K562 (cell line): Measurements from ENCODE around the gene IGSF21. TPM values are rescaled to one million over a fixed set of nuclear protein-coding genes. Genes with fewer than 3 reads are reported as not detected.

ENCODE experiments used
- ATAC-seq: fragments of 200-7000 bp; cut with Tn5 transposase; 3 replicates; pipeline ENCODE4 v1.9.1; 2020; ENCODE audit warnings: moderate library complexity
- BruUV-seq: library from RNA; stranded (reverse); fragments of 400-500 nt; replicated peaks from 2 replicates; lab custom pipeline; 2021; lab: Mats Ljungman, UMichigan
- CTCF ChIA-PET: fragments of 300-600 bp; formaldehyde crosslinking; extraction: SDS; loops from one replicate; lab custom pipeline; 2021; ENCODE audit warnings: low intra/inter-chr PET ratio; lab: Yijun Ruan, JAX
- POLR2A ChIA-PET: fragments of 300-600, 350-650 bp; sonication (Branson Sonifier 250); formaldehyde crosslinking; extraction: SDS; loops from one replicate; lab custom pipeline; 2021; ENCODE audit warnings: antibody characterized with exemption, inconsistent platforms; lab: Yijun Ruan, JAX
- DNase-seq, 4 experiments: peaks; one replicate each; pipeline versions ENCODE4 v3.0.0 to v3.0.0-alpha.2; 2011 to 2018; ENCODE audit warnings: low spot score in 3 of 4, mixed read lengths in 3 of 4; ENCODE audit errors: extremely low read depth in 1 of 4
- FAIRE-seq: peaks from 2 replicates; lab custom pipeline; 2011; peaks lifted over from hg19 to GRCh38; lab: Jason Lieb, UNC
- H2AFZ ChIP-seq: 2 replicates; pipeline ENCODE4 v1.6.0; 2011; ENCODE audit warnings: low read depth, low read length, control low read depth, inconsistent platforms
- H3K27ac ChIP-seq: fragments of 200-600 bp; 3 replicates; pipeline ENCODE4 v1.8.0; 2011; ENCODE audit warnings: low read depth, mild to moderate bottlenecking, control low read depth, inconsistent platforms, low read length, moderate library complexity, mixed read lengths; ENCODE audit errors: extremely low read depth
- H3K27me3 ChIP-seq, 2 experiments: fragments of 300-600 bp in 1 of 2; 2 replicates in 1 of 2; 3 replicates in 1 of 2; pipeline versions ENCODE4 v1.6.0 to v1.8.0; 2011; ENCODE audit warnings: inconsistent platforms in 2 of 2, low read length in 2 of 2, mild to moderate bottlenecking in 1 of 2, mixed read lengths in 1 of 2, moderate library complexity in 1 of 2; ENCODE audit not compliant: control insufficient read depth in 2 of 2, insufficient read depth in 2 of 2
- H3K36me3 ChIP-seq: fragments of 300-600 bp; 3 replicates; pipeline ENCODE4 v1.8.0; 2011; ENCODE audit warnings: mild to moderate bottlenecking, low read length, inconsistent platforms; ENCODE audit not compliant: control insufficient read depth, insufficient read depth
- H3K4me1 ChIP-seq, 2 experiments: fragments of 200-600 bp in 1 of 2; replicated peaks in 1 of 2; 2 replicates in 1 of 2; 3 replicates in 1 of 2; pipeline versions ENCODE4 v1.5.1 to v1.8.0; 2011; ENCODE audit warnings: inconsistent platforms in 2 of 2, low read length in 2 of 2, mild to moderate bottlenecking in 1 of 2, mixed read lengths in 1 of 2, moderate library complexity in 1 of 2; ENCODE audit not compliant: control insufficient read depth in 2 of 2, insufficient read depth in 2 of 2
- H3K4me2 ChIP-seq: 2 replicates; pipeline ENCODE4 v1.6.1; 2011; ENCODE audit warnings: low read length, control low read depth, inconsistent platforms, mixed read lengths; ENCODE audit not compliant: insufficient read depth
- H3K4me3 ChIP-seq: fragments of 200-600 bp; sonication (generic), shearing (Covaris generic); 2 replicates; pipeline ENCODE4 v1.5.1; 2016; ENCODE audit warnings: control low read depth, inconsistent platforms
- H3K79me2 ChIP-seq: fragments of 200-600 bp; 3 replicates; pipeline ENCODE4 v1.8.0; 2011; ENCODE audit warnings: low read length, inconsistent platforms; ENCODE audit not compliant: control insufficient read depth, insufficient read depth
- H3K9ac ChIP-seq, 2 experiments: 2 replicates each; pipeline versions ENCODE4 v1.6.0 to v1.6.1; 2011; ENCODE audit warnings: low read depth in 2 of 2, low read length in 2 of 2, control low read depth in 1 of 2, inconsistent platforms in 1 of 2, mild to moderate bottlenecking in 1 of 2, mixed read lengths in 1 of 2; ENCODE audit not compliant: insufficient read depth in 1 of 2
- H3K9me1 ChIP-seq: one replicate; pipeline ENCODE4 v1.6.0; 2011; ENCODE audit warnings: inconsistent platforms, mild to moderate bottlenecking, low read length, moderate library complexity; ENCODE audit not compliant: control insufficient read depth, insufficient read depth
- H3K9me3 ChIP-seq: replicated peaks from 2 replicates; pipeline ENCODE4 v1.5.1; 2011; ENCODE audit warnings: low read depth, low read length, inconsistent platforms; ENCODE audit not compliant: control insufficient read depth, insufficient read depth
- H4K20me1 ChIP-seq: replicated peaks from 2 replicates; pipeline ENCODE4 v1.6.1; 2011; ENCODE audit warnings: low read length, inconsistent platforms, mixed read lengths; ENCODE audit not compliant: control insufficient read depth, insufficient read depth
- HCFC1 ChIP-seq: IDR thresholded peaks from 2 replicates; pipeline ENCODE4 v1.6.1; 2012; ENCODE audit warnings: low read depth, low read length, improper control_type of control experiment
- HDGF ChIP-seq: fragments of 450-650 bp; IDR thresholded peaks from 2 replicates; pipeline ENCODE4 v1.6.1; 2016
- KLF16 ChIP-seq: IDR thresholded peaks from 2 replicates; pipeline ENCODE4 v1.6.1; 2016; ENCODE audit warnings: antibody characterized with exemption
- NBN ChIP-seq: fragments of 450-650 bp; IDR thresholded peaks from 2 replicates; pipeline ENCODE4 v1.6.1; 2016; ENCODE audit warnings: low read depth, mild to moderate bottlenecking
- NCOR1 ChIP-seq: fragments of 450-650 bp; IDR thresholded peaks from 2 replicates; pipeline ENCODE4 v1.6.1; 2016; ENCODE audit warnings: mild to moderate bottlenecking, moderate library complexity
- SLC30A9 ChIP-seq: fragments of 250-450 bp; sonication (Bioruptor Pico); IDR thresholded peaks from 2 replicates; pipeline ENCODE4 v1.8.0; 2022; ENCODE audit warnings: mild to moderate bottlenecking, moderate library complexity
- ZNF512 ChIP-seq: IDR thresholded peaks from 2 replicates; pipeline ENCODE4 v1.6.1; 2016; ENCODE audit warnings: missing genetic modification characterization, missing compliant biosample characterization
- WGBS: fragments of 100-300 bp; shearing (Covaris generic); methylation state at CpG from one replicate; pipeline ENCODE4 v1.1.6; 2016; ENCODE audit warnings: low coverage, mixed read lengths; ENCODE audit not compliant: insufficient coverage; ENCODE audit errors: missing lambda C conversion rate; 5-methylcytosine and 5-hydroxymethylcytosine counted together
- in situ Hi-C: fragments of 300-500 bp; cut with MboI; formaldehyde crosslinking; loops from 4 replicates; pipeline ENCODE4 v1.15.0; 2018; ENCODE audit warnings: inconsistent platforms, mixed read lengths
- intact Hi-C: fragments of 100-400 bp; cut with micrococcal nuclease; formaldehyde crosslinking; loops from 2 replicates; pipeline ENCODE4 v1.14.2; 2022
- polyA plus RNA-seq, 8 experiments: library from polyadenylated mRNA; depleted of rRNA in 4 of 8; stranded (reverse) in 5 of 8; unstranded in 3 of 8; fragments of >200 nt; fragmentation: Nextera tagmentation in 2 of 8; fragmentation: Illumina TruSeq in 1 of 8; extraction: Ambion mirVana in 2 of 8; extraction: Trizol in 1 of 8; gene quantifications; 2 replicates each; pipeline versions ENCODE4 v1.2.1 to v1.2.3, GENCODE V29; 2011 to 2014; ENCODE audit warnings: inconsistent platforms in 1 of 8, missing spikeins in 1 of 8
- total RNA-seq, 7 experiments: library from RNA; depleted of rRNA in 6 of 7; stranded (reverse); fragments of >200 nt in 6 of 7; fragmentation: Illumina TruSeq in 2 of 7; extraction: Trizol in 2 of 7; gene quantifications; 2 replicates each; pipeline versions ENCODE4 v1.2.1 to v1.2.3, GENCODE V29; 2011 to 2021; ENCODE audit warnings: low replicate concordance in 1 of 7
- TF ChIP-seq, protein P1 (sequence below): fragments of 450-650 bp; IDR thresholded peaks from 2 replicates; pipeline ENCODE4 v1.6.1; 2016; ENCODE audit warnings: mild to moderate bottlenecking, moderate library complexity
- TF ChIP-seq, protein P2 (sequence below): sonication (generic); formaldehyde crosslinking; IDR thresholded peaks from 2 replicates; pipeline ENCODE4 v1.5.0; 2020; ENCODE audit warnings: missing genetic modification reagents

Gene IGSF21
- total and polyA plus RNA-seq, 9 of the 15 experiments (the other 6 are each of a cell fraction or from before 2014, with no cell fraction given) = not detected

DNA sequence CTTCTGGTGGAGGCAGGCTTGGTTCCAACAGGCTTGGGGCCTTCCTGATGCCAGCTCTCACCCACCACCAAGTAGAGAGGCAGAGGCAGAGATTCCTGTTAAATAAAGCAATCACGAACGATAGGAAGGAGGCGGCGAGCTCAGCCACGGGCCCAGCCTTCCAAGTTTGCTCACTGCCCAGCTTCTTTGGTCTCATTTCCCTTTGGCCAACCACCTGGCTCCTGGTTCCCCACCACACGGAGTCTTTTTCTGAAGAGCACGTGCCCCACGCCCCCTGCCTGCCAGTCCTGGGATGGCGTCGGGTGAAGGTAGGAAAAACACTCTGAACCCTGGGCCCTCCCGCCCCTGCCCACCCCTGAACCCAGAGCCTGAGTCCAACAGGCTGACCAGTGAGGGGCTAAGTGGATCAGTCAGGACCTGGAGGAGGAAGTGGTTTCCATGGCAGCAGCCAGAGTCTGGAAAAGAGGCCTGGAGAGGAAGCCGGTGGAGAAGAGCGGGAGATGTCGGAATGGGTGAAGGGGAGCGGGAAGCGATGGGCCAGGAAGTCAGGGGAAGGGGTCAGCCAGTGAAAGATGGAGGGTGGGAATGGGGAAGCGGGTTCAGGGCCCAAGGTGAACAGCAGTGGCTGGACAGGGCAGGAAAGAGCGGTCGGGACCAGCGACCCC is 214.9 kb downstream of the IGSF21 start:
- no peak overlapping the region for H3K9ac ChIP-seq
- 21% methylated on average over 20 of the region's 20 CpGs for WGBS
- H4K20me1 ChIP-seq = no peaks in the 10 kb centered on the region
- H3K9me1 ChIP-seq = no peaks in the 10 kb centered on the region
- H3K9me3 ChIP-seq = no peaks in the 10 kb centered on the region
- H3K4me3 ChIP-seq = no peak overlapping the region
- H3K4me2 ChIP-seq = no peak overlapping the region
- POLR2A ChIA-PET = interaction anchor here (1.0 kb wide), 1 partner anchor 9 kb away, joined by 3 read pairs; no protein-coding TSS in a partner anchor
- peaks cover 0 to 52% of the 10 kb centered on the region in 2 experiments; a peak in 3 of 5 replicates for H3K27me3 ChIP-seq
- intact Hi-C loops (loop anchor here (10.0 kb wide), 1 partner anchor 252 kb away; no protein-coding TSS in a partner anchor), in situ Hi-C loops (no loop called here)
- CTCF ChIA-PET = no interaction called here
- H2AFZ ChIP-seq = no peak overlapping the region
- ATAC-seq = peak; percentile 72
- no peaks in the 10 kb centered on the region for H3K4me1 ChIP-seq
- H3K79me2 ChIP-seq = no peaks in the 10 kb centered on the region
- DNase-seq = peak; percentile 31 to 62 (median 55)
- H3K36me3 ChIP-seq = no peaks in the 10 kb centered on the region
- BruUV-seq = no TSS peak
- no peak overlapping the region for H3K27ac ChIP-seq
- FAIRE-seq = no peak
- TF ChIP-seq NCOR1 = no peak
- no peak for TF ChIP-seq NBN
- TF ChIP-seq HCFC1 = no peak
- TF ChIP-seq HDGF = no peak
- TF ChIP-seq, protein P1, sequence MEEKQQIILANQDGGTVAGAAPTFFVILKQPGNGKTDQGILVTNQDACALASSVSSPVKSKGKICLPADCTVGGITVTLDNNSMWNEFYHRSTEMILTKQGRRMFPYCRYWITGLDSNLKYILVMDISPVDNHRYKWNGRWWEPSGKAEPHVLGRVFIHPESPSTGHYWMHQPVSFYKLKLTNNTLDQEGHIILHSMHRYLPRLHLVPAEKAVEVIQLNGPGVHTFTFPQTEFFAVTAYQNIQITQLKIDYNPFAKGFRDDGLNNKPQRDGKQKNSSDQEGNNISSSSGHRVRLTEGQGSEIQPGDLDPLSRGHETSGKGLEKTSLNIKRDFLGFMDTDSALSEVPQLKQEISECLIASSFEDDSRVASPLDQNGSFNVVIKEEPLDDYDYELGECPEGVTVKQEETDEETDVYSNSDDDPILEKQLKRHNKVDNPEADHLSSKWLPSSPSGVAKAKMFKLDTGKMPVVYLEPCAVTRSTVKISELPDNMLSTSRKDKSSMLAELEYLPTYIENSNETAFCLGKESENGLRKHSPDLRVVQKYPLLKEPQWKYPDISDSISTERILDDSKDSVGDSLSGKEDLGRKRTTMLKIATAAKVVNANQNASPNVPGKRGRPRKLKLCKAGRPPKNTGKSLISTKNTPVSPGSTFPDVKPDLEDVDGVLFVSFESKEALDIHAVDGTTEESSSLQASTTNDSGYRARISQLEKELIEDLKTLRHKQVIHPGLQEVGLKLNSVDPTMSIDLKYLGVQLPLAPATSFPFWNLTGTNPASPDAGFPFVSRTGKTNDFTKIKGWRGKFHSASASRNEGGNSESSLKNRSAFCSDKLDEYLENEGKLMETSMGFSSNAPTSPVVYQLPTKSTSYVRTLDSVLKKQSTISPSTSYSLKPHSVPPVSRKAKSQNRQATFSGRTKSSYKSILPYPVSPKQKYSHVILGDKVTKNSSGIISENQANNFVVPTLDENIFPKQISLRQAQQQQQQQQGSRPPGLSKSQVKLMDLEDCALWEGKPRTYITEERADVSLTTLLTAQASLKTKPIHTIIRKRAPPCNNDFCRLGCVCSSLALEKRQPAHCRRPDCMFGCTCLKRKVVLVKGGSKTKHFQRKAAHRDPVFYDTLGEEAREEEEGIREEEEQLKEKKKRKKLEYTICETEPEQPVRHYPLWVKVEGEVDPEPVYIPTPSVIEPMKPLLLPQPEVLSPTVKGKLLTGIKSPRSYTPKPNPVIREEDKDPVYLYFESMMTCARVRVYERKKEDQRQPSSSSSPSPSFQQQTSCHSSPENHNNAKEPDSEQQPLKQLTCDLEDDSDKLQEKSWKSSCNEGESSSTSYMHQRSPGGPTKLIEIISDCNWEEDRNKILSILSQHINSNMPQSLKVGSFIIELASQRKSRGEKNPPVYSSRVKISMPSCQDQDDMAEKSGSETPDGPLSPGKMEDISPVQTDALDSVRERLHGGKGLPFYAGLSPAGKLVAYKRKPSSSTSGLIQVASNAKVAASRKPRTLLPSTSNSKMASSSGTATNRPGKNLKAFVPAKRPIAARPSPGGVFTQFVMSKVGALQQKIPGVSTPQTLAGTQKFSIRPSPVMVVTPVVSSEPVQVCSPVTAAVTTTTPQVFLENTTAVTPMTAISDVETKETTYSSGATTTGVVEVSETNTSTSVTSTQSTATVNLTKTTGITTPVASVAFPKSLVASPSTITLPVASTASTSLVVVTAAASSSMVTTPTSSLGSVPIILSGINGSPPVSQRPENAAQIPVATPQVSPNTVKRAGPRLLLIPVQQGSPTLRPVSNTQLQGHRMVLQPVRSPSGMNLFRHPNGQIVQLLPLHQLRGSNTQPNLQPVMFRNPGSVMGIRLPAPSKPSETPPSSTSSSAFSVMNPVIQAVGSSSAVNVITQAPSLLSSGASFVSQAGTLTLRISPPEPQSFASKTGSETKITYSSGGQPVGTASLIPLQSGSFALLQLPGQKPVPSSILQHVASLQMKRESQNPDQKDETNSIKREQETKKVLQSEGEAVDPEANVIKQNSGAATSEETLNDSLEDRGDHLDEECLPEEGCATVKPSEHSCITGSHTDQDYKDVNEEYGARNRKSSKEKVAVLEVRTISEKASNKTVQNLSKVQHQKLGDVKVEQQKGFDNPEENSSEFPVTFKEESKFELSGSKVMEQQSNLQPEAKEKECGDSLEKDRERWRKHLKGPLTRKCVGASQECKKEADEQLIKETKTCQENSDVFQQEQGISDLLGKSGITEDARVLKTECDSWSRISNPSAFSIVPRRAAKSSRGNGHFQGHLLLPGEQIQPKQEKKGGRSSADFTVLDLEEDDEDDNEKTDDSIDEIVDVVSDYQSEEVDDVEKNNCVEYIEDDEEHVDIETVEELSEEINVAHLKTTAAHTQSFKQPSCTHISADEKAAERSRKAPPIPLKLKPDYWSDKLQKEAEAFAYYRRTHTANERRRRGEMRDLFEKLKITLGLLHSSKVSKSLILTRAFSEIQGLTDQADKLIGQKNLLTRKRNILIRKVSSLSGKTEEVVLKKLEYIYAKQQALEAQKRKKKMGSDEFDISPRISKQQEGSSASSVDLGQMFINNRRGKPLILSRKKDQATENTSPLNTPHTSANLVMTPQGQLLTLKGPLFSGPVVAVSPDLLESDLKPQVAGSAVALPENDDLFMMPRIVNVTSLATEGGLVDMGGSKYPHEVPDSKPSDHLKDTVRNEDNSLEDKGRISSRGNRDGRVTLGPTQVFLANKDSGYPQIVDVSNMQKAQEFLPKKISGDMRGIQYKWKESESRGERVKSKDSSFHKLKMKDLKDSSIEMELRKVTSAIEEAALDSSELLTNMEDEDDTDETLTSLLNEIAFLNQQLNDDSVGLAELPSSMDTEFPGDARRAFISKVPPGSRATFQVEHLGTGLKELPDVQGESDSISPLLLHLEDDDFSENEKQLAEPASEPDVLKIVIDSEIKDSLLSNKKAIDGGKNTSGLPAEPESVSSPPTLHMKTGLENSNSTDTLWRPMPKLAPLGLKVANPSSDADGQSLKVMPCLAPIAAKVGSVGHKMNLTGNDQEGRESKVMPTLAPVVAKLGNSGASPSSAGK = peak; percentile 83
- TF ChIP-seq, protein P2, sequence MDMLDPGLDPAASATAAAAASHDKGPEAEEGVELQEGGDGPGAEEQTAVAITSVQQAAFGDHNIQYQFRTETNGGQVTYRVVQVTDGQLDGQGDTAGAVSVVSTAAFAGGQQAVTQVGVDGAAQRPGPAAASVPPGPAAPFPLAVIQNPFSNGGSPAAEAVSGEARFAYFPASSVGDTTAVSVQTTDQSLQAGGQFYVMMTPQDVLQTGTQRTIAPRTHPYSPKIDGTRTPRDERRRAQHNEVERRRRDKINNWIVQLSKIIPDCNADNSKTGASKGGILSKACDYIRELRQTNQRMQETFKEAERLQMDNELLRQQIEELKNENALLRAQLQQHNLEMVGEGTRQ (CRISPR knock-in tag) = peak; percentile 76
- no peak for TF ChIP-seq KLF16
- TF ChIP-seq SLC30A9 (CRISPR knock-in tag) = no peak
- TF ChIP-seq ZNF512 (tag) = no peak
